Measurements from ENCODE around the gene RNF217. TPM values are rescaled to one million over a fixed set of nuclear protein-coding genes. Genes with fewer than 3 reads are reported as not detected.

The RNF217 gene
- total and polyA plus RNA-seq, 12 donors = 2.1 to 26.9 (median 13.0) TPM

GRCh38 chr6:124937645-124938044 lies 24.6 kb upstream of the RNF217 start:
- peaks cover 0 to 3% (median 0%) of the 10 kb centered on the region in 9 donors for H3K4me1 ChIP-seq
- TF ChIP-seq CTCF (IDR thresholded peaks at IDR 0.05) = no peak
- H3K4me3 ChIP-seq = no peak overlapping the region
- ATAC-seq (no peak), DNase-seq (no peak)
- no peak overlapping the region for H3K27ac ChIP-seq
- 91 to 95% methylated on average over 6 of the region's 6 CpGs for WGBS, 2 donors
- H3K27me3 ChIP-seq = no peaks in the 10 kb centered on the region
- no peaks in the 10 kb centered on the region for H3K9me3 ChIP-seq
- H3K36me3 ChIP-seq = no peaks in the 10 kb centered on the region
- intact Hi-C loops (cut with DNase I) = no loop called here

- no peak overlapping the region for H3K4me3 ChIP-seq
- peaks cover 0 to 3% (median 0%) of the 10 kb centered on the region in 9 donors for H3K4me1 ChIP-seq
- intact Hi-C loops (cut with DNase I) = no loop called here
- H3K27ac ChIP-seq = no peak overlapping the region
- DNase-seq = no peak
- H3K36me3 ChIP-seq = no peaks in the 10 kb centered on the region
- no peaks in the 10 kb centered on the region for H3K27me3 ChIP-seq
- no peak for ATAC-seq
- TF ChIP-seq CTCF (IDR thresholded peaks at IDR 0.05) = no peak
- H3K9me3 ChIP-seq = no peaks in the 10 kb centered on the region
Observed at GRCh38 chr6:124941259-124941658, 21.0 kb upstream of the RNF217 start.

- no peaks in the 10 kb centered on the region for H3K27me3 ChIP-seq
- no peak for ATAC-seq
- H3K9me3 ChIP-seq = no peaks in the 10 kb centered on the region
- TF ChIP-seq CTCF (IDR thresholded peaks at IDR 0.05) = no peak
- intact Hi-C loops (cut with DNase I) = no loop called here
- no peaks in the 10 kb centered on the region for H3K36me3 ChIP-seq
- no peak for DNase-seq
- H3K4me1 ChIP-seq = no peaks in the 10 kb centered on the region
- H3K4me3 ChIP-seq = no peak overlapping the region
- 93 to 98% methylated on average over 1 of the region's 1 CpG for WGBS, 2 donors
- H3K27ac ChIP-seq = no peak overlapping the region
Observed at GRCh38 chr6:124943658-124944057, 18.6 kb upstream of the RNF217 start.

- ATAC-seq = no peak
- intact Hi-C loops (cut with DNase I) = no loop called here
- no peak for TF ChIP-seq CTCF (IDR thresholded peaks at IDR 0.05)
- H3K4me1 ChIP-seq = no peaks in the 10 kb centered on the region
- no peaks in the 10 kb centered on the region for H3K36me3 ChIP-seq
- H3K27ac ChIP-seq = no peak overlapping the region
- no peaks in the 10 kb centered on the region for H3K9me3 ChIP-seq
- H3K27me3 ChIP-seq = no peaks in the 10 kb centered on the region
- H3K4me3 ChIP-seq = no peak overlapping the region
- whole genome bisulfite sequencing, 2 donors = 68 to 75% methylated on average over 2 of the region's 2 CpGs
- DNase-seq = no peak
Observed at GRCh38 chr6:124947971-124948451, 14.2 kb upstream of the RNF217 start.
